Activated naive CD8-positive, alpha-beta T cell treated with anti-CD3 and anti-CD28 coated beads for 36 hours (primary cell): ENCODE data around the gene NRXN3. TPM values are rescaled to one million over a fixed set of nuclear protein-coding genes. Genes with fewer than 3 reads are reported as not detected.

Source experiments
- DNase-seq: peaks from one replicate; pipeline ENCODE4 v3.0.0; 2021
- H3K27ac Mint-ChIP-seq: one replicate; pipeline ENCODE4 v1.8.0; 2022; ENCODE audit warnings: mild to moderate bottlenecking, moderate library complexity, mixed read lengths
- H3K27me3 Mint-ChIP-seq: one replicate; pipeline ENCODE4 v1.8.0; 2022; ENCODE audit warnings: mild to moderate bottlenecking, mixed read lengths
- H3K36me3 Mint-ChIP-seq: one replicate; pipeline ENCODE4 v1.8.0; 2021; ENCODE audit warnings: mild to moderate bottlenecking, mixed read lengths
- H3K4me1 Mint-ChIP-seq: one replicate; pipeline ENCODE4 v1.8.0; 2021; ENCODE audit warnings: mixed read lengths
- H3K4me3 Mint-ChIP-seq: one replicate; pipeline ENCODE4 v1.8.0; 2022; ENCODE audit warnings: mild to moderate bottlenecking, moderate library complexity, mixed read lengths
- H3K9me3 Mint-ChIP-seq: one replicate; pipeline ENCODE4 v1.8.0; 2022; ENCODE audit warnings: mixed read lengths
- total RNA-seq, 2 experiments: library from RNA; stranded (reverse); gene quantifications; one replicate each; pipeline ENCODE4 v1.2.3, GENCODE V29; 2021

NRXN3 gene
- total RNA-seq, 2 experiments from 2014 or later: not detected

DNA sequence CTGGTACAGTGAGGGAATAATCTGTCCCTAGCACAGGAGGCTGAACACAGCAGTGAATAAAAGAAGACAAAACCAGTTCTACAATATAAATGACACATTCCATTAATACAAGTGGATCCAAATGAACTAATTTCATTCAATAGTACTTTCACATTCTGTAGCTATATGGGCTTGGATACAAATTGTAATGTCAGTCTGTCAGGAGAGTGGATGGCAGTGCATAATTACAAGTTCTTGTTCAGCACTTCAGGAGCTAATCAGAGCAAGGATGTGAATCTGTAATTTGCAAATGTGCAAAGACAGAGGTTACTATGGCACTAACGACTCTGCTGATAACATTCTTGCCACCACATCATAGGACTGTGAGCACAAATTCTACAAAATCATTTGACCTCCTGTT is 1343.3 kb downstream of the NRXN3 start:
- no peaks in the 10 kb centered on the region for H3K27me3 Mint-ChIP-seq
- peaks cover 3% of the 10 kb centered on the region for H3K9me3 Mint-ChIP-seq
- no peak overlapping the region for H3K27ac Mint-ChIP-seq
- H3K4me1 Mint-ChIP-seq: no peaks in the 10 kb centered on the region
- DNase-seq: no peak
- no peaks in the 10 kb centered on the region for H3K36me3 Mint-ChIP-seq
- H3K4me3 Mint-ChIP-seq: no peak overlapping the region

GRCh38 chr14:79514700-79515099 is 1344.5 kb downstream of the NRXN3 start:
- Mint-ChIP-seq H3K36me3 (no peaks in the 10 kb centered on the region), H3K9me3 (peaks cover 3% of the 10 kb centered on the region), H3K27ac (no peak overlapping the region), H3K4me3 (no peak overlapping the region), H3K27me3 (no peaks in the 10 kb centered on the region), H3K4me1 (no peaks in the 10 kb centered on the region)
- DNase-seq: no peak

GRCh38 chr14:79515158-79515557 is 1345.0 kb downstream of the NRXN3 start:
- Mint-ChIP-seq H3K27ac (no peak overlapping the region), H3K27me3 (no peaks in the 10 kb centered on the region), H3K36me3 (no peaks in the 10 kb centered on the region), H3K4me3 (no peak overlapping the region), H3K9me3 (peaks cover 2% of the 10 kb centered on the region), H3K4me1 (no peaks in the 10 kb centered on the region)
- DNase-seq: no peak

DNA sequence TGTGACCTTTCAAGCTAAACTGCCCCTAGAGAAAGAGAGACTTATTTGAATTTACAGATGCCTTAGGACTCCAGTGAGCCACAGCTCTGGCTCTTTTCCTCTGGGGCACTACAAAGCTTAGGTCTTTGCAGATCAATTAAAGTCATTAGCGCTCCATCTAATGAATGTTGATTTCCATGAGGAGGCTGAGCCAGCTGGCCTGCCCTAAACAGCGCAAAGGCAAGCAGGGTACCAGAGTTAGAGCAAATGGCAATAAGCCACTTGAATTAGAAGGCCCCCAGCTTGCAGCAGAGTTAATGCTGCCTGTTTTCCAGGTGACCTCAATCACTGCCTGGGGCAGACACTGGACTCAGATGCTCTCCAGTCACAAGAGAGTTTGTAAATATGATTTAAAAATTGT is 1345.8 kb downstream of the NRXN3 start:
- Mint-ChIP-seq H3K4me3 (no peak overlapping the region), H3K36me3 (no peaks in the 10 kb centered on the region), H3K4me1 (no peaks in the 10 kb centered on the region), H3K9me3 (no peaks in the 10 kb centered on the region), H3K27ac (no peak overlapping the region), H3K27me3 (no peaks in the 10 kb centered on the region)
- DNase-seq: no peak

GRCh38 chr14:79525416-79525815 is 1355.2 kb downstream of the NRXN3 start:
- H3K36me3 Mint-ChIP-seq: peaks cover 2% of the 10 kb centered on the region
- no peaks in the 10 kb centered on the region for H3K27me3 Mint-ChIP-seq
- no peak overlapping the region for H3K27ac Mint-ChIP-seq
- no peak for DNase-seq
- no peaks in the 10 kb centered on the region for H3K4me1 Mint-ChIP-seq
- peaks cover 3% of the 10 kb centered on the region for H3K9me3 Mint-ChIP-seq
- no peak overlapping the region for H3K4me3 Mint-ChIP-seq

DNA sequence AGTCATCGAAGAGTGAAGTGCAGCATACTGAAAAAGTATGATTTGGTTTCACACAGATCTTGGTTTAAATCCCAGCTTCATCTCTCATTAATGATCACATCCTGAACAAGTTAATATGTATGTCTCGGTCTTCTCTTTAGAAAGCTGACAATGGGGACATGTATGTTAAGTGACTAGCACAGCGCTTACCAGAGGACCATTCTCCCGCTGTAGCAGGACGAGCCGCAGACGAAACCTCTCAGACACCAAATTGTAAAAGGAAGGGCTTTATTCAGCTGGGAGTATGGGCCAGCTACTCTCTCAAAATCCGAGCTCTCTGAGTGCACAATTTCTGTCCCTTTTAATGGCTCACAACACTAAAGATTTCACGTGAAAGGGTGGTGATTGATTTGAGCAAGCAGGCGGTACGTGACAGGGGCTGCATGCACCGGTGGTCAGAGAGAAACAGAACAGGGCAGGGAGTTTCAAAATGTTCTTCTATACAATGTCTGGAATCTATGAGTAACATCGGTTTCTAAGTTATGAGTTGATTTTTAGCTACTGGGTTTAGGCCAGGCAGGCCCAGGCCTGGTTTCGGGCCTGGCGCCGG is 1358.7 kb downstream of the NRXN3 start:
- Mint-ChIP-seq H3K9me3 (no peaks in the 10 kb centered on the region), H3K4me1 (no peaks in the 10 kb centered on the region), H3K36me3 (no peaks in the 10 kb centered on the region), H3K4me3 (no peak overlapping the region), H3K27ac (no peak overlapping the region), H3K27me3 (no peaks in the 10 kb centered on the region)
- no peak for DNase-seq

DNA sequence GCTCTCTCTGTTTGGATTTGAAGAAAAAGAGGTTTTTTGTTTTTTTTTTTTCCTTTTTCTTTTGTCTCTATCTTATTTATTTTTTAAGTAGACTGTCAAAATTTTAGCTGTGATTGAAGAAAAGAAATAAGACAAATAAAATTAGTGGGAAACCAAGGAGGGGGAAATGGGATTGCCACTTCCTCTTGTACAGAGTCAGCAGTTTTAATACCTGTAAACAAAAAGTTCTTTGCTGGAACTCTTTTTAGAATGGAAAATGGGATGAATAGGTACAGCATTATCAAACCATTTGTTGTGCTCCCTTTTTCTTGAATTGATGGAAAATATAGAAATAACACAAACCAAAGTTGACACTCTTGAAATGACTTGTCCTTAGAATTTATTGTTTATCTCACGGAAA is 1360.4 kb downstream of the NRXN3 start:
- Mint-ChIP-seq H3K4me3 (no peak overlapping the region), H3K9me3 (no peaks in the 10 kb centered on the region), H3K27me3 (no peaks in the 10 kb centered on the region), H3K36me3 (no peaks in the 10 kb centered on the region), H3K27ac (no peak overlapping the region), H3K4me1 (no peaks in the 10 kb centered on the region)
- DNase-seq: no peak

- Mint-ChIP-seq H3K27ac (no peak overlapping the region), H3K36me3 (no peaks in the 10 kb centered on the region), H3K4me1 (no peaks in the 10 kb centered on the region), H3K4me3 (no peak overlapping the region), H3K27me3 (no peaks in the 10 kb centered on the region), H3K9me3 (peaks cover 2% of the 10 kb centered on the region)
- no peak for DNase-seq
These were observed 1364.7 kb downstream of the NRXN3 start for GRCh38 chr14:79534703-79535353.

GRCh38 chr14:79540394-79540793 is 1370.2 kb downstream of the NRXN3 start:
- Mint-ChIP-seq H3K36me3 (no peaks in the 10 kb centered on the region), H3K27ac (no peak overlapping the region), H3K4me3 (no peak overlapping the region), H3K9me3 (peaks cover 2% of the 10 kb centered on the region), H3K27me3 (peaks cover 4% of the 10 kb centered on the region), H3K4me1 (no peaks in the 10 kb centered on the region)
- DNase-seq: no peak

DNA sequence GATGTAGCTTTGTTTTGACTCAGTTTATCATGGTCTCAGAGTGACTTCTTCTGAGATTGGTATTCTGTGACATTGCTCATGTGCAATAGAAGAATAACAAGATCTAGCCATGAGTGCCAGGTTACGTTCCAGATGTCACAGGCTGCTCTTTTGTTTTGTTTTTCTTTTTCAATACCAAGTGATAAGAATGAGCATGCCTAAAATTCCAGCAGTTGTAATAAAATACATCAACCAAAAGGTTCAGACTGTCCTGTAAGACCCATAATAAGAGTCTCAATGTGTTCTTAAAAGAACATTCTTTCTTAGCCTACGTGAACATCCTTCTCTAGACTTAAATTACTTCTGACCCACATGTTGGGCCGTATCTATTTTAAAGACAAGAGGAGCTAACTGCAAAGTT is 1371.9 kb downstream of the NRXN3 start:
- Mint-ChIP-seq H3K4me3 (no peak overlapping the region), H3K4me1 (no peaks in the 10 kb centered on the region), H3K36me3 (no peaks in the 10 kb centered on the region), H3K9me3 (peaks cover 2% of the 10 kb centered on the region), H3K27me3 (peaks cover 4% of the 10 kb centered on the region), H3K27ac (no peak overlapping the region)
- DNase-seq: no peak

- Mint-ChIP-seq H3K36me3 (no peaks in the 10 kb centered on the region), H3K27me3 (peaks cover 4% of the 10 kb centered on the region), H3K9me3 (no peaks in the 10 kb centered on the region), H3K27ac (no peak overlapping the region), H3K4me1 (no peaks in the 10 kb centered on the region), H3K4me3 (no peak overlapping the region)
- no peak for DNase-seq
These were observed 1373.2 kb downstream of the NRXN3 start for GRCh38 chr14:79543348-79543747.

DNA sequence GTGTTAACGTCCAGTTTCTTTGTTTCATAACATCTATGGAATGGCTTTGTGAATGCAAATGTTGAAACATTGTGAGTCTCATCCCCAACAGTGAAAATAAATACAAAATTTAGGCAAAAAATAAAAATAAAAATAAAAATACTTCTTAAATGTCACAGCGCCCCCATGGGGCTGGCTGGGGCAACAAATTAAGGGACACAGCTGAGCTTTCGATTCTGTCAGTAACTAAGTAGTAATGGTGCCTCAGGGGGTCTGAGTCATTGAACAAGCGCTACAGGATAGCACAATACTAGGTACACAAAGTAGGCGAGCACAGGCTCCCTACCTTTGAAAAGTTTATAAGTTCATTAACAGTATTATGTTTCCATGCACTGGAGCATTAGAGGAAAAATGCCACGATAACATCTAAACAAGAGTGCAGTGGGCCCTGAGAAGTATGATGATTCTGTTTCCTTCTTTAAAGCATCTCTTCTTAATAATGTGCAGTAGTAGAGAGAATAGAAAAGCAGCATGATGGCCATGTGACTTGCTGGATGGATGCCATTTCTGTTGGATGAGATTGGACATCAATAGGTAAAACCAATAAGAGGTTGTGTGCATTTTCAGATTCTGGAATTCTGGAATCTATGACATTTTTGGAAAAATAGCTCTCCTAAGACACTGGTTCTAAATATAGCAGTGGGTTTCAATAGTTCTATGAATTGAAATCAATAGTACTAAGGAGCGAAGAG is 1374.0 kb downstream of the NRXN3 start:
- Mint-ChIP-seq H3K9me3 (no peaks in the 10 kb centered on the region), H3K27me3 (peaks cover 4% of the 10 kb centered on the region), H3K4me3 (no peak overlapping the region), H3K4me1 (no peaks in the 10 kb centered on the region), H3K27ac (no peak overlapping the region), H3K36me3 (no peaks in the 10 kb centered on the region)
- DNase-seq: no peak

DNA sequence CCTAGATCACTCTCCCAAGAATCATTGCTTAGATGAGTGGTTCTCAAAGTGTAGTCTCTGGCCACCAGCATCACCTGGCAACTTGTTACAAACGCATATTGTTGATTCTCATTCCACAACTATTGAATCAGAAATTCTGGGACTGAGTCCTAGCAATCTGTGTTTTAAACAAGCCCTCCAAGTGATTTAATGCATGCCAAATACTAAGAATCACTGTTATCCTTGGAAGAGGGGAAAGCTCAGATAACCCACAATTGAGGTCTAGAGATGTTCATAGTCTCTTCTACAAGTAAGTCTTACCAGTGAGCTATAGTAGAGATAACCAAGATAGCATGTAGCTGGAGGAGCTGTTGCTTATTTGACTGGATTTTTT is 1374.5 kb downstream of the NRXN3 start:
- Mint-ChIP-seq H3K27me3 (peaks cover 4% of the 10 kb centered on the region), H3K9me3 (no peaks in the 10 kb centered on the region), H3K36me3 (no peaks in the 10 kb centered on the region), H3K4me3 (no peak overlapping the region), H3K27ac (no peak overlapping the region), H3K4me1 (no peaks in the 10 kb centered on the region)
- DNase-seq: no peak

DNA sequence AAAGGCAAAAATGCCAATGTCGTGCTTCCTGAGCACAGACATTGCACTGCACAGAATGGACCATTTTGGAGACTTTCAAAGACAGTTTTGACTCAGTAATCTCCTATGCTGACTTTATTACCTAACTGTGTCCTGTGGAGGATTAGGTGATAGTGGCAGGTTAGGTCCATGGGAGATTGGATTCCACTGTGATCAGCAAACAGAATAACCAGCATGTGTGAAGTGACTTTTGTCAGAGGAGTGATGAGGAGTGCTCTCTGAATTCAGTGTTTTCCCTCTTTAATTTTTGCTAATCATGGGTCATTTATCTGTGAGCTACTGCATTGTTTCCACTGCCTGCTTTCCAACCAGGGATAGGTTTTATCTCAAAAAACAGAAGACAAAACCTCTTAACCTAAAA is 1378.7 kb downstream of the NRXN3 start:
- H3K9me3 Mint-ChIP-seq: no peaks in the 10 kb centered on the region
- peaks cover 3% of the 10 kb centered on the region for H3K27me3 Mint-ChIP-seq
- no peaks in the 10 kb centered on the region for H3K4me1 Mint-ChIP-seq
- no peak overlapping the region for H3K27ac Mint-ChIP-seq
- H3K36me3 Mint-ChIP-seq: no peaks in the 10 kb centered on the region
- DNase-seq: no peak
- H3K4me3 Mint-ChIP-seq: no peak overlapping the region

GRCh38 chr14:79549515-79549914 is 1379.3 kb downstream of the NRXN3 start:
- Mint-ChIP-seq H3K4me3 (no peak overlapping the region), H3K4me1 (no peaks in the 10 kb centered on the region), H3K36me3 (no peaks in the 10 kb centered on the region), H3K27me3 (peaks cover 3% of the 10 kb centered on the region), H3K9me3 (no peaks in the 10 kb centered on the region), H3K27ac (no peak overlapping the region)
- DNase-seq: no peak

- Mint-ChIP-seq H3K36me3 (no peaks in the 10 kb centered on the region), H3K4me1 (no peaks in the 10 kb centered on the region), H3K27ac (no peak overlapping the region), H3K9me3 (no peaks in the 10 kb centered on the region), H3K4me3 (no peak overlapping the region), H3K27me3 (peaks cover 3% of the 10 kb centered on the region)
- DNase-seq: no peak
These were observed 1381.3 kb downstream of the NRXN3 start for GRCh38 chr14:79551523-79551922.
